ENCODE results near the gene ARPC5L.

ARPC5L gene

DNA sequence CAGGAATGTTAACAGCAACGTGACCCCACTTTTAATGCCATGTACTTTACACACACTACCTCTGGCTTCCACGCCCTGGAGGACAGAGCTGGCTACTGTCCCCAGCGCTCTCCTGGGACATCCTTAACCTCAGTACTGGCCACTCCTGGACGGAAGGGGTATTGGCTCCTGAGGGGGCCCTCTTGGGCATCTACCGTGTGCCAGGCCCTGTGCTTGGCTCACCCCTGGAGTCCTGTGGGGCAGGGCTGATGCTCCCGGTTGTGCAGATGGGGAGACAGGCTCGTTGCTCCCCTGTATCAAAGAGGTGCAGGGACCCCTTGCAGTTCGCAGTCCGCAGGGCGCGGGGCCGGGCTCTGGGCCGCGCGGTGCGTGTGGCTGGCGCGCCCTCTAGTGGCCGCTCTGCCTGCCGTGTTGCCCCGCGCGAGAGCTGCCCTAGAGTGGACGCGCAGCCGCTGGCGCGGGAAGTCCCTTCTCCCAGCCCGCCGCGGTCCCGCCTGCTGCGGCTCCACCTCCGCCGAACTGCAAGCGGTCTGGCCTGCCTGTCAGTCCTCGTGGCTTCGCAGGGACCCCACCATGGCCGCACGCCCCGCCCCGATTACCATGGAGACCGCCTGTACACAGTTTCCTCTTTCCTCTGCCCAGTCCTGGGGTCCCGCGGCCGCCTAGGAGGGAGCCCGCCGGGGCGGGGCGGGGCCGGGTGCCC is 8.9 kb upstream of the ARPC5L start, which contains the start of gene WDR38:
Gene WDR38 (plus strand): TSS at position 632 of the 703 bp plus-strand sequence. CDS start 72 bp downstream, outside the sequence.
- no peaks in the 10 kb centered on the region for H3K27me3 ChIP-seq (ENCODE audit: insufficient read depth, poor library complexity, severe bottlenecking)
- DNase-seq (ENCODE audit: low read depth in 1 of 2, low spot score in 1 of 2) = peak in 1 of 2 experiments; percentile 63
- no peak within 1 kb of the TSS for H3K27ac ChIP-seq (replicated peaks)
- TF ChIP-seq, protein P1, sequence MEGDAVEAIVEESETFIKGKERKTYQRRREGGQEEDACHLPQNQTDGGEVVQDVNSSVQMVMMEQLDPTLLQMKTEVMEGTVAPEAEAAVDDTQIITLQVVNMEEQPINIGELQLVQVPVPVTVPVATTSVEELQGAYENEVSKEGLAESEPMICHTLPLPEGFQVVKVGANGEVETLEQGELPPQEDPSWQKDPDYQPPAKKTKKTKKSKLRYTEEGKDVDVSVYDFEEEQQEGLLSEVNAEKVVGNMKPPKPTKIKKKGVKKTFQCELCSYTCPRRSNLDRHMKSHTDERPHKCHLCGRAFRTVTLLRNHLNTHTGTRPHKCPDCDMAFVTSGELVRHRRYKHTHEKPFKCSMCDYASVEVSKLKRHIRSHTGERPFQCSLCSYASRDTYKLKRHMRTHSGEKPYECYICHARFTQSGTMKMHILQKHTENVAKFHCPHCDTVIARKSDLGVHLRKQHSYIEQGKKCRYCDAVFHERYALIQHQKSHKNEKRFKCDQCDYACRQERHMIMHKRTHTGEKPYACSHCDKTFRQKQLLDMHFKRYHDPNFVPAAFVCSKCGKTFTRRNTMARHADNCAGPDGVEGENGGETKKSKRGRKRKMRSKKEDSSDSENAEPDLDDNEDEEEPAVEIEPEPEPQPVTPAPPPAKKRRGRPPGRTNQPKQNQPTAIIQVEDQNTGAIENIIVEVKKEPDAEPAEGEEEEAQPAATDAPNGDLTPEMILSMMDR (IDR thresholded peaks at IDR 0.05; ENCODE audit: insufficient read depth, low read length) = peak; percentile 49
- TF ChIP-seq POLR2AphosphoS5 (IDR thresholded peaks at IDR 0.05; ENCODE audit: low read depth) = no peak
- peak within 1 kb of the TSS; percentile 58 for H3K4me3 ChIP-seq (replicated peaks; ENCODE audit: insufficient read depth, low read length)

DNA sequence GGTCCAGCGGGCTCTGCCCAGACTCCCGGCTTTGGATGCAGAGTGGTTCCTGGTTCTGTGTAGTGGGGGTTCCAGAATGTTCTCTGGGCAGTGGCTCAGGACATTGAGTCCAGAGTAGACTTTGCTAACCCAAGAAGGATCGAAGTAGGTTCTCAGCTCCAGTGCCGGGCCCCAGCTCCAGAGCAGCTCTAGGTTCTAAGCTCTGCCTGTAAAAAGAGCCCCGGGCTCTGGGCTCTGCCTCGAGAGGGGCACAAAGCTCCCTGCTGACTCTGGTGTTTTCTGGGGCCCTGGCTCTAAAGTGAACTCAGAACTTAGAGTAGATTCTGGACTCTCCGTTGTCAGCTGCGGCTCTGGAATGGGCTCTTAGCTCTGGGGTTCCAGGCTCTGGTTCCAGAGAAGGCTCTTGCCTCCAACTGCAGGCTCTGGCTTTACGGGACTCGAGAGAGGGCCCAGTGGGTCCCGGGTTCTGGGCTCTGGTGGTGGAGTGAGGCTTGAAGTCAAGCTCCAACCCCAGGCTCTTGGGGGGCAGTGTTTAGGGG is 8.3 kb upstream of the ARPC5L start:
- Histone ChIP-seq H3K27me3 (ENCODE audit: insufficient read depth, poor library complexity, severe bottlenecking) (no peaks in the 10 kb centered on the region), H3K27ac (replicated peaks) (no peak overlapping the region), H3K4me3 (replicated peaks; ENCODE audit: insufficient read depth, low read length) (peak overlapping the region; percentile 58)
- no peak for DNase-seq (ENCODE audit: low read depth in 1 of 2, low spot score in 1 of 2)
- TF ChIP-seq SPI1 (IDR thresholded peaks at IDR 0.05; ENCODE audit: borderline replicate concordance, low read depth) (no peak), POLR2AphosphoS5 (IDR thresholded peaks at IDR 0.05; ENCODE audit: low read depth) (no peak), GABPA (IDR thresholded peaks at IDR 0.05; ENCODE audit: low read depth) (no peak)
- TF ChIP-seq, protein P1 (IDR thresholded peaks at IDR 0.05; ENCODE audit: insufficient read depth, low read length) = no peak
- TF ChIP-seq, protein P2, sequence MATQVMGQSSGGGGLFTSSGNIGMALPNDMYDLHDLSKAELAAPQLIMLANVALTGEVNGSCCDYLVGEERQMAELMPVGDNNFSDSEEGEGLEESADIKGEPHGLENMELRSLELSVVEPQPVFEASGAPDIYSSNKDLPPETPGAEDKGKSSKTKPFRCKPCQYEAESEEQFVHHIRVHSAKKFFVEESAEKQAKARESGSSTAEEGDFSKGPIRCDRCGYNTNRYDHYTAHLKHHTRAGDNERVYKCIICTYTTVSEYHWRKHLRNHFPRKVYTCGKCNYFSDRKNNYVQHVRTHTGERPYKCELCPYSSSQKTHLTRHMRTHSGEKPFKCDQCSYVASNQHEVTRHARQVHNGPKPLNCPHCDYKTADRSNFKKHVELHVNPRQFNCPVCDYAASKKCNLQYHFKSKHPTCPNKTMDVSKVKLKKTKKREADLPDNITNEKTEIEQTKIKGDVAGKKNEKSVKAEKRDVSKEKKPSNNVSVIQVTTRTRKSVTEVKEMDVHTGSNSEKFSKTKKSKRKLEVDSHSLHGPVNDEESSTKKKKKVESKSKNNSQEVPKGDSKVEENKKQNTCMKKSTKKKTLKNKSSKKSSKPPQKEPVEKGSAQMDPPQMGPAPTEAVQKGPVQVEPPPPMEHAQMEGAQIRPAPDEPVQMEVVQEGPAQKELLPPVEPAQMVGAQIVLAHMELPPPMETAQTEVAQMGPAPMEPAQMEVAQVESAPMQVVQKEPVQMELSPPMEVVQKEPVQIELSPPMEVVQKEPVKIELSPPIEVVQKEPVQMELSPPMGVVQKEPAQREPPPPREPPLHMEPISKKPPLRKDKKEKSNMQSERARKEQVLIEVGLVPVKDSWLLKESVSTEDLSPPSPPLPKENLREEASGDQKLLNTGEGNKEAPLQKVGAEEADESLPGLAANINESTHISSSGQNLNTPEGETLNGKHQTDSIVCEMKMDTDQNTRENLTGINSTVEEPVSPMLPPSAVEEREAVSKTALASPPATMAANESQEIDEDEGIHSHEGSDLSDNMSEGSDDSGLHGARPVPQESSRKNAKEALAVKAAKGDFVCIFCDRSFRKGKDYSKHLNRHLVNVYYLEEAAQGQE (IDR thresholded peaks at IDR 0.05; ENCODE audit: insufficient replicate concordance, low read depth) = no peak

DNA sequence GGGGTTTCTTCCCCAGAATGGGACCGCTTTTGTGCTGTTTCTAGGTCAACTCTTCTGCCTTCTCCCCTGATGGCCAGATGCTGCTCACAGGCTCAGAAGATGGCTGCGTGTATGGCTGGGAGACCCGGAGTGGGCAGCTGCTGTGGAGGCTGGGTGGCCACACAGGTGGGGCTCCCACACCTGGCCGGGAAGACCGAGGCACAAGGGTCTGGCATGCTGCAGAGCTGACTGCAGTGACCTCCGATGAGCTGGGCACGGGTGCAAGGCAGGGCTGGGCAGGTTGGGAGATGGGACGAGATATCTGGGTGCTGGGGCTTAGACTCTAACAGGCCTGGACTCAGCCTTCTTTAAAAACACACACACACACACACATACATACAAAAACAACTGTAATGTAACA is 7.8 kb upstream of the ARPC5L start:
- TF ChIP-seq POLR2AphosphoS5 (IDR thresholded peaks at IDR 0.05; ENCODE audit: low read depth) (no peak), SPI1 (IDR thresholded peaks at IDR 0.05; ENCODE audit: borderline replicate concordance, low read depth) (no peak)
- TF ChIP-seq, protein P1 (IDR thresholded peaks at IDR 0.05; ENCODE audit: insufficient read depth, low read length) = no peak
- DNase-seq (ENCODE audit: low read depth in 1 of 2, low spot score in 1 of 2) = no peak
- Histone ChIP-seq H3K4me3 (replicated peaks; ENCODE audit: insufficient read depth, low read length) (no peak overlapping the region), H3K27me3 (ENCODE audit: insufficient read depth, poor library complexity, severe bottlenecking) (no peaks in the 10 kb centered on the region), H3K27ac (replicated peaks) (no peak overlapping the region)

DNA sequence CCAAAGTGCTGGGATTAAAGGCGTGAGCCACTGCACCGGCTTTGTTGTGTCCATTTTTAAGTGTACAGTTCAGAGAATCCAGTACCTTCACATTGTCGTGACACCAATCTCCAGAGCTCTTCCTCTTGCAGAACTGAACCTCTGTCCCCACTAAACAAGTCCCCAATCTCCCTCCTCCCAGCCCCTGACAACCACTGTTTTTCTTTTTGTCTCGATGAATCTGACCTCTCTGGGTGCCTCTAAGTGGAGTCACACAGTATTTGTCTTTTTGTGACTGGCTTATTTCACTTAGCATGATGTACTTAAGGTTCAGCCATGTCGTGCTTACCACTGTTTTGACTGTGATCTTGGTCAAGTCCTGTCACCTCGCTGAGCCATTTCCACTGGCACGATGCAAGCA is 7.1 kb upstream of the ARPC5L start:
- TF ChIP-seq, protein P1 (IDR thresholded peaks at IDR 0.05; ENCODE audit: insufficient read depth, low read length) = no peak
- TF ChIP-seq GABPA (IDR thresholded peaks at IDR 0.05; ENCODE audit: low read depth) = no peak
- no peak for TF ChIP-seq POLR2AphosphoS5 (IDR thresholded peaks at IDR 0.05; ENCODE audit: low read depth)
- TF ChIP-seq, protein P2 (IDR thresholded peaks at IDR 0.05; ENCODE audit: insufficient replicate concordance, low read depth) = no peak
- TF ChIP-seq SPI1 (IDR thresholded peaks at IDR 0.05; ENCODE audit: borderline replicate concordance, low read depth) = no peak
- DNase-seq (ENCODE audit: low read depth in 1 of 2, low spot score in 1 of 2) = peak in 1 of 2 experiments; percentile 27
- no peaks in the 10 kb centered on the region for H3K27me3 ChIP-seq (ENCODE audit: insufficient read depth, poor library complexity, severe bottlenecking)
- no peak overlapping the region for H3K4me3 ChIP-seq (replicated peaks; ENCODE audit: insufficient read depth, low read length)
- H3K27ac ChIP-seq (replicated peaks) = no peak overlapping the region
